ENCODE data around the gene IGF2BP3.
"Not testable (repeated sequence)": the region's sequence is repeated elsewhere in the genome, so short reads cannot be mapped to it uniquely, and the experiment has no call there.

IGF2BP3 gene

DNA sequence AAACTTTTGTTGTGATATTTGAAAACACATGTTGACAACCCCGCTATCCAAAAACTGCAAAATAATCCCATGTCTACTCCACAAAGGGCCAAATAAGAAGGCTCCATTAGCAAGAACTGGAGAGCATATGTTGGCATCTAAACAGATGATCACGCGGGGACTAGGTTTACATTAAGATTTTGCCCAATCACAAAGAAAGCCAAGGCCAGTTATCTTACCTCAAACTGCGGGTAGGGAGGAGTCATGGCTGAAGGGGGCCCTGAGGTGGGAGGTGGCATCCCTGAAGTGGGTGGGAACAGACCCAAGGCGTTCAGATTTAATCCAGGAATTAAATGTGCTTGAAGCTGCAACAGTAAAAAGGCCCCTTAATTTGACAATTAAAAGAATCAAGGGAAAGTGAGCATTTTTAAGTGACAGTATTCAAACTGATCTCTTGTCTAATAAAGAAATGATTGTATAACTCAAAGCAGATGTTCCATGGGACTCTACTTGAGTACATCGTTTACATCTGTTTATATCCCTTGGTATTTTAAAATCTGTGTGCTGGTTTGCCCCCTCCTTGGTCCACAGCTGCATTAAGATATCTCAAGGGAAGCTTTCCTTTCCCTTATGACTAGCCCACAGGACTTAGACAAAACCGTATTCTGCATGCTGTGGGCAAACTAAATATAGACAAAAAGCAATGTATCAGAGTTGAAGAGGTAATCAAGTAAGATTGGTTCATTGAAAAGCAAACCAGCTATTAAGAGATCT, 128.3 kb downstream of the IGF2BP3 start:
- no peak for DNase-seq (ENCODE audit: low read depth, low spot score)

DNA sequence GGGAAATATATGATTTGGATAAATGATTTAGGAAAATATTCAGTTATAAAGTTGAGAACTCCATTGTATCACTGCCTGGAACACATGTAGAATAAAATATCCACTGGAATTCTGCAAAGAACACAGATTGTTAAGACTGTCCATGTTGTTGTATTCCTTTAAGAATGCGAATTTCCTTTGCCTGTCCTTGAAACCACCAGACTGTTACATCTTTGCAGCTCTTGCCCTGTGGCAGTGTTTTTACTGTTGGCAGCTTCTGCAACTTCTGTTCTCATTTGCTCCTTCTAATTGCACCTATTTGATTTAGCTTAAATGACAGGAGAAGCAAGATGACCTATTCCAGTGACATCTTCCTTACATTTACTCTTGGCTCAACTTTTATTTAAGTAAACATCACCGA, 131.4 kb downstream of the IGF2BP3 start:
- DNase-seq (ENCODE audit: low read depth, low spot score), result no peak

DNA sequence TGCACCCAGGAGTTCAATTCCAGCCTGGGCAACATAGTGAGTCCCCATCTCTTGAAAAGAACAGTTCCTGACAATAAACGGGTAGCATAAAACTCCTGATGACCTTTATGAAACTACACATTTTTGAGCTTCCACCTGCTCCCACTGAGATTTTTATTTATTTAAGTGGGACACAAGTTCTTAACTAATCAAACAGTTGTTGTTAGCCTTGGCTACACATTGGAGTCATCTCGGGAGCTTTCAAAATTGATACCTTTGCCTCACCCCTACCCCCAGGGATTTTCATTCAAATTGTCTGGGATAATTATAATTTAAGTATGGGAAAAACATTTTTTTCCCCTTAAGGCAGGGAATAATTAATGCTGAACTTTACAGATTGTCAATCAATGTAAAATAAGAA, 131.9 kb downstream of the IGF2BP3 start:
- no peak for DNase-seq (ENCODE audit: low read depth, low spot score)

DNA sequence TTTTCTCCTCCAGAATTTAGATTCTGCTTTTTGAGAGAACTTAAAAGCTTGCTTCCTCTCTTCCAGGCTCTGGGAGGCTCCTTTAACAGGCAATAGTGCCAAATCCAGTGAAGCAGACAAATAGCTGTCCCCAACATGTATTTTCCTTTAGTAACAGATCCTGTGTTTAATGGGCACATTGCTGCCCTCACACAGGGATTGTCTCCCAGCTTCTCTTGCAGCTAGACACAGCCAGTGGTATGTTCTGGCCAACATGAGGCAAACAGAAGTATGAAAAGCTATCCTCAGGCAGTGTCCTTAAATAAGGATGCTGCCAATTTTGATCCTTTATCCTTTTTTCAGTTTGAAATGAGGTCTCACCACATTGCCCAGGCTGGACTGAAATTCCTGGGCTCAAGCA, 132.9 kb downstream of the IGF2BP3 start:
- no peak for DNase-seq (ENCODE audit: low read depth, low spot score)

DNA sequence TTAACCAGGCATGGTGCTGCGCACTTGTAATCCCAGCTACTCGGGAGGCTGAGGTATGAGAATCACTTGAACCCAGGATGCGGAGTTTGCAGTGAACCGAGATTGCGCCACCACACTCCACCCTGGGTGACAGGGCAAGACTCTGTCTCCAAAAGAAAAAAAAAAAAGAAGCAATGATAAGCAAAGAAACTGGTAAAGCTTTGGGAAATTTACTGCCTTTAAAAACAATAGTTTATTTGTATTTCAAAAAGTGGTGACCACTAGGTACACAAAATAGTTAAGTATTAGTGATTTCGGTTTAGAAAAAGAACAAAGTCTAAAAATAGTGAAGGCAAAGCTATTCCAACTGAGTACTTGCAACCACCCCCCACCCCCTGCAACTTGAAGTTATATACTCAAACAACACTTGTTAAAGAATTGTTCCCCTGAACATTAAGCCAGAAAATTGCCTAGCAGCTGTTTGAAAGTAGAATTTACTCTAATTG, 133.4 kb downstream of the IGF2BP3 start:
- DNase-seq (ENCODE audit: low read depth, low spot score), result no peak

DNA sequence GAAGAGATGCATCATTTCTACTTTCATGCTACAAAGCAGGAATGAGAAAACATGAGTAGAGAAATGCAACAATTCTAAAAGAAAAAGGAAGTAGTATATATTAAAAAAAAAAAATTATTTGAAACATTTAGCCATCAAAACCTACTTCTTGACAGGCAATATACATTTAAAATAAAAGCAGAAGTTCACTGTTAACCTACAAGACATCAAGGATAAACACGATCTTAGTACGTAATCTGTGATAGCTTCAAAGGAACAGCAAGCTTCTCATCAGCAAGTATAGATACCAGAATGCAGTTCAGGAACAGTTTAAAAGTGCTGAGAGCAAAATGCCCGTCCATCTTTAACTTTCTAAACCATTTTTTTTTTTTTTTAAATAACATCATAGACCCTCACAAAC, 134.2 kb downstream of the IGF2BP3 start:
- no peak for DNase-seq (ENCODE audit: low read depth, low spot score)

DNA sequence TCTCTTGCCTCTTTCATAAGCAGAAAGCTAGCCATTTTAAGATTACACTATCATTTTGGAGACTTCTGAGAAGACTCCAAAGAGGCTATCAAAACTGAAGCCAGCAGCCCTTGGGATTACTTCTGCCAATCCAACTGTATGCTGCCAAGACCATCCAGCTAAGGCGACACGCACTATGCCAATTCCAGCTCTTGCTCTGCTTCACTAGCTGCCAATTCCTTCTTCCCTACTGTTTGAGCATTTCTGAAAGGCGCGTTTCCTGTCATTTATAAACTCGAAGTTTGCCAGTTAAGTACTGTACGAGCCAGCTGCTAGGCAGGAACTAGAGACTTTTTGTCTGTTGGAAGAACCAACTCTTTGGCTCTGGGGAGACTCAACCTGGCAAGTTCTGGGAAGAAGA, 134.7 kb downstream of the IGF2BP3 start:
- DNase-seq (ENCODE audit: low read depth, low spot score), result no peak

DNA sequence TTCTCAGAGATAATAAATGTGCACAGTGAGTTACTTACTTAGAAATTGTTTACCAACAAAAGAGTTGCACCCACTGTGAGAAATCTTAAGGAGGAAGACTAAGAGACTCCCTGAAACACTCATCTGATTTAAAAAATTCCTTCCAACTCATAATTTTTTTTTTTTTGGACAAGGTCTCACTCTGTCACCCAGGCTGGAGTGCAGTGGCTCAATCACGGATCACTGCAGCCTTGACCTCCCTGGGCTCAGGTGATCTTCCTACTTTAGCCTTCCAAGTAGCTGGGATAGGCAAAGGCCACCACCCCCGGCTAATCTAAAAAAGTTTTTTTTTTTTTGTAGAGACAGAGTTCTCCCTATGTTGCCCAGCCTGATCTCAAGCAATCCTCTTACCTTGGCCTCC, 135.2 kb downstream of the IGF2BP3 start:
- no peak for DNase-seq (ENCODE audit: low read depth, low spot score)

DNA sequence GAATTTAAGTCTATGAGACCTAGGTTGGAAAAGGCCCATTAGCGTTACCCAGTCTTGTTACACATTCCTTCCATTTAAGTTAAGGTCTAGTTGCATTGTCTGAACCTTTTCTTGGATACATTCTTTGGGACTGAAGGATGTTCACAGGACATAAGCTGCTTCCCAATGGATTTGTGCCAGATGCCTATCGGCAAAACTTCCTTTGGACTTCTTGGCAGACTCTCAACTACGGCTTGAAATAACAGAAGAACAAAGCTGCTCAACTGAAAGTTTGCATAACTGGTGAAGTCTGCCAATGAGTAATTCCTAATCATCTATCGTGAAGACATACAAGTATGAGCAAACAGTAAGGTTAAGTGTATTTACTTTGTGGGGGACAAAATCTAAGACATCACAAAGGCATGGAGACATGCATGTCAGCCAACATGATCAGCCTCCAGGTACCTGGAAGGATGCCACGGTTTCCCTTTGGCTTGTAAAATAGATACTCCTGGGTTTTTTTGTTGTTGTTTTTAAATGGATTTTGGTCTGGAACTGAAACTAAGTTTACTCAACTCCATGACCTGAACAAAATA, 135.7 kb downstream of the IGF2BP3 start:
- DNase-seq (ENCODE audit: low read depth, low spot score), result peak; percentile 91

DNA sequence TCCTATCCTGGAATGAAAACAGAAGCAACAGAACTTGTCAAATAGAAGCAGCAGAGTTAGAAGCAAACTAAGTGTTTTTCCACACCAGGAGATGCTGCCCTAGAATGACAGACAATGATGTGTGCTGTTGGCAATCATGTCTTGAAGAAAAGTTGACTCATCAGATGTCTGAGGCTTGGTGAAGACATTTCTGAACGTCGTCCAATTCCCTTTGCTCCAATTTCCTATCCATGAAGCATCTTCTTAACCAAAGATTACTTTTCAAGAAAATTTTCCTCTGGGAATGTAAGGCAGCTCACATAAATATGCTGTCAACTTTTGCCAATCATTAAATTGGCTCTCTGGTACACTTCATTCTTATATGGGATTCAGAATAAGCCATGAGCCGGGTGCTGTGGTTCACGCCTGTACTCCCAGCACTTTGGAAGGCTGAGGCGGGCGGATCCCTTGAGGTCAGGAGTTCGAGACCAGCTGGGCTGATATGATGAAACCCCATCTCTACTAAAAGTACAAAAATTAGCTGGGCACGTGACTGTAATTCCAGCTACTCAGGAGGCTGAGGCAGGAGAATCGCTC, 136.5 kb downstream of the IGF2BP3 start:
- DNase-seq (ENCODE audit: low read depth, low spot score), result peak; percentile 71

DNA sequence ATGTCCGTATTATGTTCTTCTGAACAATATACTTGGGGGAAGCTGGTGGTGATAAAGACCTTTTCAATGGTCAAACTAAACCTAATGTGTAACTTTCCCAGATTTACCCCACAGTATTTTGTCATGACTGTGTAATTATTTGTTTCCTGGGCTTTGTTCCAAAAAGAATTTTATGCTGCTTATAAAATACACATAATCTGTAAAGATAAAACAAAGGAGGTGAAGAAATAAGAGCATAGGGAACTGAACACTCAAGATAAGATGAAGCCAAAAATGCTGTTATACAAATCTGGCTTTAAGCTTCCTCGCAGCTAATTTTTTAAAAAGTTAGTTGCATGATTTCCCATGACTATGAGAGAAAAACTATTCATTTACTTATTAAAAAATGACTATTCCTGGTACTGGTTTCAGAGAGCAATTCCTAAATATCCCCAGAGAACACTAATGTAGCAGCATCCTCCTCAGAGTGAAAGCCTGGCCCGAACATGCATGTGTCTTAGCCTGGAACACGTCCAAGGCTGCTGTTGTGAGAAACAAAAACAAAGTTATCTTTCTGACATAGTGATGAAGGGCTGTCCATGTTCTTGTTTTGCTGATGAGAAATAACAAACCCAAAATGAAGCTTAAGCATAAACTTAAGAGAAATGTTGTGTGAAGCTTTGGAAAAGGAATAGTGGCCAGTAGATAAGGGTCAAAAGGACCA, 137.2 kb downstream of the IGF2BP3 start:
- no peak for DNase-seq (ENCODE audit: low read depth, low spot score)

DNA sequence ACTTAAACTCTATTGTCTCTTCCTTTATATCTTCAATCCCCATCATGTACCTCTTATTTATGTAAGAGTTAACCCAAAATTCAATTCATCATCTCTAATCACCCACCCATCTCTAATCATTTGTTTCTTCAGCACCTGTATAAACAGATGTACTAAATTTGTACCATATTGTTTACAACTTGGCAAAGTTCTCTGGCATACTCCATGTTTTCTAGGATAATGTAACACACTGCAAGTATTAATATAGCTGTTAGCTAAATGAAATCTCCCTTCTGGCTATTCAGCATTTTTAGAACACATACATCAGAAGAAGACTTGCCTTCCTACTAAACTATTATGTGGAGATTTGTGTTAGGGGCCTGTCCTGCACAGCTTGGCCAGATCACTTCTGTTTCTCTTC, 138.1 kb downstream of the IGF2BP3 start:
- DNase-seq (ENCODE audit: low read depth, low spot score), result no peak

DNA sequence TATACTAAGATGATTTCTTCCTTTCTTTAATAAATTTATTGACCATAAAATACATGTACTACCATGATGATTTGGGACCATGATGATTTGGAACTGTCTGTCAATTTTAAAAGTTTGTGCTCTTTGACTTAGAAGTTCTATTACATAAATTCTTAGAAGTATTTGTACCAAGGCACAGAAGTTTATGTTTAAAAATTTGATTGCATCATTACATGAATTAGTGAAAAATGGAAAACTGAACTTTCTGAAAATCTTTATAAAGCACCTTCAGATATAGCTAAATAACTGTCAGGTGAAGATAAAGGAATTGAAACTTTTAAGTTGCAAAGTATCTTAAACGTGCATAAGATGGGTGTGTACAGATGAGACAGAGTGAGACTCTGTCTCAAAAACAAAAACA, 139.2 kb downstream of the IGF2BP3 start:
- DNase-seq (ENCODE audit: low read depth, low spot score), result no peak

DNA sequence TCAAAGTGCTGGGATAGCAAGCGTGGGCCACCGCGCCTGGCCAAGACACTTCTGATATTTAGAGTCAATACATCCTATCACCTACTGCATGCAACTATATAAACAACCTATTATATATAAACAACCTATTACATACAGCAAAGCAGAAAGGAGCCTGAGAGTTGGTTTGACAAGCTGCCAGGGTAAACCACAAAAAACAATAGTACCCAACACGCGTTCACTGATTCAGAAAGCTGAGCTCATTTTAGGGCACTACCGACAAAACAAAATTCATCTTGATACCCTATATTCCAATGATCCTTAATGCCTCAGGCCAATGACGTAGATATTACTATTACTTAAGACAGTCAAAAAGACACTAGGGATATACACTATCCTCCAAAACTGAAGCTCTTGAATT, 154.9 kb downstream of the IGF2BP3 start:
- DNase-seq (ENCODE audit: low read depth, low spot score), result no peak

DNA sequence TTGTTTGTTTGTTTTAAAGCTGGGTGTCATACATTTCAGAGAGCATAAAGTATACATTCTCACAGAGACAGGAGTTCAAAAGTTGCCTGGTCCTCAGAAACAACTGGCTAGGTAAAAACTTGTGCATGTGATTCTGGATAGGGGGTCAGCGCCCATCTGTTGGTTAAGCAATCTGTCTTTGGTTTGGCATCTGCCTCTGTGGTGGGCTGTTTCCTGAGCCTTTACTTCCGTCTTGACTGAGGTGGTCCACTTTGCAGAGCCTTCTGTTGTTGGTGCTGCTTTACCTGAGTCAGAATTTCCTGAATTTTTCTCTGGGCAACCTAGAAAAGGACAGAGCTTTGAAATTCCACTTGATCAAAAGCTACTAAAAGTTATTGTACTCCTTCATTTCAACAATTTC, 158.2 kb downstream of the IGF2BP3 start:
- not testable (repeated sequence) for DNase-seq (ENCODE audit: low read depth, low spot score)

DNA sequence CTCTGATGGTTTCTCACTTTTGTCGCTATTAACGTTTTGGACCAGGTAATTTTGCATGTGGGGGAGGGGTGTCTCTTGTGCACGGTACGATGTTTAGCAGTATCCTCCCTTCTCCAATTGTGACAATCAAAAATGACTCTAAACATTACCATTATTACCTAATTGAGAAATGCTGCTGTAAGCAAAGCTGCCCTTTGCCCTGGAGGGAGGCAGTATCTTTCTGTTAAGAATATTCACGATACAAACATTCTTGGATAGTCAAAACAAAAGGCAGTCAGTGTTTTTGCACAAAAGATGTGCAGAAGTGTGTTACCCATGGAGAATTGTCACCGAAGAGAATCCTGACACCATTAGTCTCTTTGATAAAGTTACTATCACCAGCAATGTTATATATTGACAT, 161.5 kb downstream of the IGF2BP3 start:
- no peak for DNase-seq (ENCODE audit: low read depth, low spot score)

DNA sequence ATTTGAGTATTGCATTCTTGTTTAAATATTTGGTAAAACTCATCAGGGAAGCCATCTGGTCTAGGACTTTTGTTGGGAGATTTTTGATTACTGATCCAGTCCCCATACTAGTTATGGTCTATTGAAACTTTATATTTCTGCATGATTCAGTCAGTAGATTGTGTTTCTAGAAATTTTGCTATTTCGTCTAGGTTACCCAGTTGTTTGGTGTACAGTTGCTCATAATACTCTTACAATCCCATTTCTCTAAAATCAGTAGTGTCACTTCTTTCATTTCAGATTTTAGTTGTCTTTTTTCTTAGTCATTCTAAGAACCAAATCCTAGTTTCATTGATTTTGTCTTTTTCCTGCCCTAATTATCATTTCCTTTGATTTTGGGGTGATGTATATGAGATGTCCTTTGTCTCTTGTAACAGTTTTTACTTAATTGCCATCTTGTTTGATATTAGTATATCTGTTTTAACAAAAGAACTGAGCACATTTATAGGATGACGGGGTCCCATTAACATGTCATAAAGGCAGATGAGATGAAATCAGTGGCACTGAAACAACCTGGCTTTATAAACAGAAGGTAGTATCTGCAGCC, 163.3 kb downstream of the IGF2BP3 start:
- no peak for DNase-seq (ENCODE audit: low read depth, low spot score)

DNA sequence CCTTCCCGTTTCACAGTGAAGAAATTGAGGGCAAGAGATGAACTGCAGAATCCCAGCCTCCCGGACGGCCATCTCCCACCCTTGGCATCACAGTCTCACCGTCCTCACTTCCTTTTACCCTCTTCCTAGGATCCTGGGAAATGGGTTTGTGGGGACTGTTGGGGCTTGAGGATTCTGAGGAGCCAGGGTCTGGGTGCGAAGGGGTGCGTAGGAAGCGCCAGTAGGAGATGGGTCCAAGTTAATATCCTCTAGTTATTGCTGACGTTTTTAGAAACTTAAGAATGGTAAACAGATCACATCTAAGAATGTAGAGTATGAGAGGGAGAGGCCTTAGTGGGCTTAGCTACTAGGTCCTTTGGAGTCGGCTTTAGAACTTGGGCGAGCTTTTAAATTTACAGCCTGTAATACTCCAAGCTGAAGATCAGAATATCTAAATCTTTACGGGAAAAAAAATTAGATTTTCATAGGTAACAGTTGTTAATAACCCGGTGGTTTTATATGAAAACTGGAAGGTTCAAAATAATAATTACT, 170.5 kb downstream of the IGF2BP3 start:
- no peak for DNase-seq (ENCODE audit: low read depth, low spot score)

DNA sequence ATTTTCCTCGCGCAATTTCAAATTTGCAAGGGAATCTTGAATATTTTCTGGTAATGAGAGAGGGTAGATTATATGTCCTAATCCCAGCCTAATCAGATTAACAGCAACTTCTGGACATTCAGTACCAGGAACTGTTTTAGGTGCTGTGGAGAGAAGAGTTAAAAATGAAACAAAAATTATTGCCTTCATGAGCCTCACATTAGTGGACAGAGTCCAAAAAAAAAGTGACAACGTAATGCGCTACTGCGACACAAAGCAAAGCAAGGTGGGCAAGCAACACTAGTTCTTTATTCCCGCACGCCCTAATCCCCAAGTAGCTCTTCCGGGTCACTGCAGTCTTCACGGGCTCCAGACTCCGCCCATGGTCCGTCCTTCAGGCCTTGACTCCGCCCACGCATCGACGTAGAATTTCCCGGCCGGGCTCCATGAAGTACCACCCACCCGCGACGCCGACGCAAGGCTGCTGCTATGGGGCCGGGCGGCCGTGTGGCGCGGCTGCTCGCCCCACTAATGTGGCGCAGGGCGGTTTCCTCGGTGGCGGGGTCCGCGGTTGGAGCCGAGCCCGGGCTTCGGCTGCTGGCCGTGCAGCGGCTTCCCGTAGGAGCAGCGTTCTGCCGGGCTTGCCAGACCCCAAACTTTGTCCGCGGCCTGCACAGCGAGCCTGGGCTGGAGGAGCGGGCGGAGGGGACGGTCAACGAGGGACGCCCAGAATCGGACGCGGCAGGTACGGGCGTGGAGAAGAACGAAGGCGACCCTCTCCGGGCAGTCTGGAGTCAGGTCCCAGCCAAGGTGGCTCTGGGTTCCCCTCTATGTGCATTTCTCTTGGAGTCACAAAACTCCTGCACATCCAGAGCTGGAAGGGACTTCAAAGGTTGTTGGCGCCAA, 171.2 kb downstream of the IGF2BP3 start, which contains the start of gene MALSU1:
MALSU1 (plus strand) TSS at position 455 of the 885 bp plus-strand sequence; CDS start at position 469, 14 bp downstream.
- peak; percentile 95 for DNase-seq (ENCODE audit: low read depth, low spot score)

DNA sequence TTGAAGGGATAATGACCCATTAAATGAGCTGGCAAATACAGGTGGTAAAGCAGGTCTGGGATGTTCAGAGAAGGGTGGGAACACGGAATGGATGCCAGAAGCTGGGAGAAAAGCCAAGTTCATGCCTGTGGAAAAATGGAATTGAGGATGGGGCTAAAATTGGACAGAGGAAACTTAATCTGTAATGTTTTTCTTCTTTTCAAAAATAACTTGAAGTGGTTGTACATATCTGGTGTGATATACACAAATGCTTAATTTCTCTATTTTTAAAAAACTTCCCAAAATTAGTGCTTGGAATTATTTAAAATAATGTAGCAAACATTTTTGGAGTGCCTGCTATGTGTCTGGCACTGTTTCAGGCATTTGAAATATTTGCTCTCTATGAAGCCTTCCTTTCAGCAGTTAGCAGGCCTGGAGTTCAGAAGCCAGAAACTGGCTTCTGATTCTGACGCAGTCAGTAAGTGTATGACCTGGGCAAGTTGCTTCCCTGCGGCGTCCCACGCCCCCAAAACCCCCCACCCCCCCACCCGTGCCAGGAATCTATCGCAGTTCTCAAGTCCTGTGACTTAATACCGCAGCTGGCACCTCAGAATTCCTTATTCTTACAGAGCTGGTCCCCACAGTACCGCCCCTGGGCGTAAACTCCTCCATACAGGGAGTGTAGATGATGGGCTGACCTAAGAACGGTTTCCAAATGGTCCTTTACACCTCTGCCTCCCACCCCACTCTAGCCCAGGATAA, 172.0 kb downstream of the IGF2BP3 start:
- DNase-seq (ENCODE audit: low read depth, low spot score), result no peak
